ENCODE data around the gene LONRF3. TPM values are rescaled to one million over a fixed set of nuclear protein-coding genes. Genes with fewer than 3 reads are reported as not detected.
"Not testable (repeated sequence)": the region's sequence is repeated elsewhere in the genome, so short reads cannot be mapped to it uniquely, and the experiment has no call there.

The LONRF3 gene
- total RNA-seq, 4 donors from 2014 or later: 14.3 to 19.9 (median 17.5) TPM

DNA sequence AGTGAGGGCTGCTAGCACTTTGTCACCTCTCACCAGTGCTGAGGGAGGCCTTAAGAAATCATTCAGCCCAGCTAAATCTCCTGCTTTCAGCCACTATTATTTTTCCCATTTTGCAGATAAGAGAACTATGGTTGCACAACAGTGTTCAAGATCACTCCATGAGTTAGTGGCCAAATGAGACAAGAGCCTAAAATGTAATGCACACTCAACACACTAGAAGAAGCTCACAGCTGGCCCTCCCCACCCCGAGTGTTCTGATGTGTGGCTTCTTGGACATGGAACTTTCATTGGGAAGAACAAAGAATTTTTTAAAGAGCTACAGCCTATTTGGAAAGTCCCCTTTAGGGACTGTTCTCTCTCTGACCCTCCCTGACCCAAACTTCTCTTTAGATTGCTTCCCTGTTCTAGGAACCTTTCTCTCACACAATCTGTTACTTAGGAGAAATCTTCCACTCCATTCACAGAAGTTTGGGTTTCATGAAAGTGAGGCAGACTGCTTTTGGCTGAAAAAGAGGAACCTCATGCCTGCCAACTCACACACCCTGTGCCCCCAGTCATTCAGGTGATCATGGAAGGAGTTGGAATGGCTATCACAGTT is 54.4 kb downstream of the LONRF3 start:
- no peaks in the 10 kb centered on the region for H3K36me3 ChIP-seq
- no peaks in the 10 kb centered on the region for H3K27me3 ChIP-seq
- no peaks in the 10 kb centered on the region for H3K4me1 ChIP-seq
- peaks cover 0 to 3% (median 0%) of the 10 kb centered on the region in 4 donors for H3K9me3 ChIP-seq
- H3K4me3 ChIP-seq: no peak overlapping the region
- TF ChIP-seq, protein P1, sequence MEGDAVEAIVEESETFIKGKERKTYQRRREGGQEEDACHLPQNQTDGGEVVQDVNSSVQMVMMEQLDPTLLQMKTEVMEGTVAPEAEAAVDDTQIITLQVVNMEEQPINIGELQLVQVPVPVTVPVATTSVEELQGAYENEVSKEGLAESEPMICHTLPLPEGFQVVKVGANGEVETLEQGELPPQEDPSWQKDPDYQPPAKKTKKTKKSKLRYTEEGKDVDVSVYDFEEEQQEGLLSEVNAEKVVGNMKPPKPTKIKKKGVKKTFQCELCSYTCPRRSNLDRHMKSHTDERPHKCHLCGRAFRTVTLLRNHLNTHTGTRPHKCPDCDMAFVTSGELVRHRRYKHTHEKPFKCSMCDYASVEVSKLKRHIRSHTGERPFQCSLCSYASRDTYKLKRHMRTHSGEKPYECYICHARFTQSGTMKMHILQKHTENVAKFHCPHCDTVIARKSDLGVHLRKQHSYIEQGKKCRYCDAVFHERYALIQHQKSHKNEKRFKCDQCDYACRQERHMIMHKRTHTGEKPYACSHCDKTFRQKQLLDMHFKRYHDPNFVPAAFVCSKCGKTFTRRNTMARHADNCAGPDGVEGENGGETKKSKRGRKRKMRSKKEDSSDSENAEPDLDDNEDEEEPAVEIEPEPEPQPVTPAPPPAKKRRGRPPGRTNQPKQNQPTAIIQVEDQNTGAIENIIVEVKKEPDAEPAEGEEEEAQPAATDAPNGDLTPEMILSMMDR (IDR thresholded peaks at IDR 0.05): no peak
- 73% methylated on average over 1 of the region's 1 CpG for WGBS
- DNase-seq (ENCODE audit: extremely low spot score): no peak
- H3K27ac ChIP-seq (replicated peaks in 1 of 4): no peak overlapping the region
- intact Hi-C loops (cut with DNase I): no loop called here

DNA sequence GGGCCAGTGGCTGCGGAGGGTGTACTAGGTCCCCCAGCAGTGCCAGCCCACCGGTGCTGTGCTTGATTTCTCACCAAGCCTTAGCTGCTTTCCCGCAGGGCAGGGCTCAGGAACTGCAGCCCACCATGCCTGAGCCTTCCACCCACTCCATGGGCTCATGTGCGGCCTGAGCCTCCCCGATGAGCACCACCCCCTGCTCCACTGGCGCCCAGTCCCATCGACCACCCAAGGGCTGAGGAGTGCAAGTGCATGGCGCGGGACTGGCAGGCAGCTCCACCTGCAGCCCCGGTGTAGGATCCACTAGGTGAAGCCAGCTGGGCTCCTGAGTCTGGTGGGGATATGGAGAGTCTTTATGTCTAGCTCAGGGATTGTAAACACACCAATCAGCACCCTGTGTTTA is 55.2 kb downstream of the LONRF3 start:
- H3K4me3 ChIP-seq; H3K36me3 ChIP-seq; intact Hi-C loops (cut with DNase I); H3K27me3 ChIP-seq; H3K9me3 ChIP-seq; H3K4me1 ChIP-seq; DNase-seq (ENCODE audit: extremely low spot score); H3K27ac ChIP-seq (replicated peaks in 1 of 4): not testable (repeated sequence)
- 60% methylated on average over 1 of the region's 10 CpGs for WGBS

DNA sequence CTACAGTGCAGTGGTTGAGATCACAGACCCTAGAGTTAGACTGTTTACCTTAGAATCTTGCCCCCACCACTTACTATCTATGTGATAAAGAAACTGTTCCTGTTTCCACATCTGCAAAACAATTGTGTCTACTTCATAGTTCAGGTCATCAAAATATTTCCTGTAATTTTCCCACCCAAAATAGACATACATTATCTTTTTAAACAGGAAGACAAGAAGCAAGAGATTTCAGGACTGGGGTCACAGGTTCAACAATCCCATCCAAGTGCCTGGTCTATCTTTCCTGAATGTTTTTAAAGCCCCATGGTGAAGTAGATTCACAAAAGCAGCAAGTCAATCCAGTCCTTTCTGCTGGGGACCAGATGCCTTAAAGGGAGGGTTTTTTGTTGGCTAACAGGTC is 56.6 kb downstream of the LONRF3 start:
- Histone ChIP-seq H3K36me3 (no peaks in the 10 kb centered on the region), H3K27ac (replicated peaks in 1 of 4) (no peak overlapping the region), H3K4me1 (no peaks in the 10 kb centered on the region), H3K27me3 (no peaks in the 10 kb centered on the region), H3K9me3 (peaks cover 0 to 7% (median 0%) of the 10 kb centered on the region in 4 donors), H3K4me3 (no peak overlapping the region)
- intact Hi-C loops (cut with DNase I): no loop called here
- TF ChIP-seq POLR2AphosphoS5 (IDR thresholded peaks at IDR 0.05): no peak
- TF ChIP-seq, protein P1 (IDR thresholded peaks at IDR 0.05): no peak
- TF ChIP-seq EP300 (IDR thresholded peaks at IDR 0.05): no peak
- TF ChIP-seq POLR2A (IDR thresholded peaks at IDR 0.05; ENCODE audit: low read depth): no peak
- no peak for DNase-seq (ENCODE audit: extremely low spot score)

DNA sequence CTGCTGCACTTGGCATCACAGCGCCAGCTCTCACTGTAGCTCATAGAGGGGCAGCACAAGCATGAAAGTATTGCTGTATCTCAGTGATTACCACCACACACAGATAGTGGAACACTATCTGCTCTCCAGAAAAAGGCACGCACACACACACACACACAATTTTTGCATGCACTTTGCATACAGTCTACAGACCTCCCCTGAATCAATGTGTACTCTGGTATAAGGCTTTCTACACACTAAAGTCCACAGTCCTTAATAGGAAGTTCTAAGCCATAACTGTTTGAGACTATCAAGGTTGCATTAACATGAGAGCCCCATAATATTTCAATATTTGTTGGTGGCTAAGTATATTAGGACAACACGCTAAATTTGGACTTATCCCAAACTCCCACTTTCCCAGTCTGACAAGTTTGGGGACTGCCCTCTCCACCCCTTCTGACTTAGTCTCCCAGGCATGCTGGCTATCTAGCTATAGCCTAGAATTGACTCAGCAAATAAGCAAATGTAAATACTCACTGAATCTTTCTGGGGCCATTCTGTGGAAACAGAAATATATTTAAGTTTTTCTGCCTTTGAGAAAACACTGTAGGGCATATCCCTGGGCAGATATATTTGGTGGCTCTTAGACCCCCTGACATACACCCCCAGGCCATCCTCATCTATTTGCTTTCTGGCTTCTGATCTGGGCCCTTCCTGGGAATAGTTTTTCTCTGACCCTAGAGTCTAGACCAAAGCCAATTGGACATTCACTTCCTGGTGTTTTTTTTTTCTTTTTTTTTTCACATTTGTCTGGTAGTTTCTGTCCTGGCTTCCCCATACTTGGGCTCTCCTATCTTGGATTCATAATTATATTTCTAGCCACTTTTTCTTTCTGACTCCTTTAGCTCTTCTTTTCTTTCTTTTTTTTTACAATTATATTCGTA is 62.0 kb downstream of the LONRF3 start:
- no peak overlapping the region for H3K4me3 ChIP-seq
- TF ChIP-seq EP300 (IDR thresholded peaks at IDR 0.05) (no peak), POLR2A (IDR thresholded peaks at IDR 0.05; ENCODE audit: low read depth) (no peak)
- peaks cover 11 to 14% (median 12%) of the 10 kb centered on the region in 4 donors for H3K4me1 ChIP-seq
- no peaks in the 10 kb centered on the region for H3K36me3 ChIP-seq
- intact Hi-C loops (cut with DNase I): no loop called here
- no peak for DNase-seq (ENCODE audit: extremely low spot score)
- peaks cover 0 to 7% (median 0%) of the 10 kb centered on the region in 4 donors for H3K9me3 ChIP-seq
- H3K27me3 ChIP-seq: no peaks in the 10 kb centered on the region
- 85% methylated on average over 4 of the region's 4 CpGs for WGBS
- H3K27ac ChIP-seq (replicated peaks in 1 of 4): no peak overlapping the region

DNA sequence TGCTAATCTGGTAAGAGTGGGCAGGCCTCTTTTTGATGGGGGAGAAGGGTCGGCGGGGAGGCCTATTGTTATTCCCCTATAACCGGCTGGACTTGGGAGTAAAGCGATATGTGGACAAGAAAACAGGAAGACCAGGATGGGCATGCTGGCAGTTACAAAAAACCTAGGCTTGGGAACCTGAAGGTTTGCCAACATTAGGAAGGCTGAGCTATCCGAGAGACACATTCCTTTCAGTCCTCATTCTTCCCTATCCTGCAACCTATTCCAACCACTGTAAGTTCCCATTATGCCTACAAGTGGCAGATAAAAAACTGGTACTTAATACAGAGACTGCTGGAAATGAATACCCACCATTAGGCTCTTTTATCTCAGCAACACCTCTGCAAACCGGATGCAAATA is 66.0 kb downstream of the LONRF3 start:
- TF ChIP-seq POLR2A (IDR thresholded peaks at IDR 0.05; ENCODE audit: low read depth): no peak
- 64% methylated on average over 6 of the region's 6 CpGs for WGBS
- Histone ChIP-seq H3K27me3 (no peaks in the 10 kb centered on the region), H3K4me1 (peaks cover 13 to 20% (median 16%) of the 10 kb centered on the region in 4 donors), H3K9me3 (no peaks in the 10 kb centered on the region), H3K4me3 (no peak overlapping the region), H3K36me3 (no peaks in the 10 kb centered on the region), H3K27ac (replicated peaks in 1 of 4) (peak overlapping the region in 2 of 4 donors; percentile 38 to 57)
- no peak for DNase-seq (ENCODE audit: extremely low spot score)
- intact Hi-C loops (cut with DNase I): no loop called here

DNA sequence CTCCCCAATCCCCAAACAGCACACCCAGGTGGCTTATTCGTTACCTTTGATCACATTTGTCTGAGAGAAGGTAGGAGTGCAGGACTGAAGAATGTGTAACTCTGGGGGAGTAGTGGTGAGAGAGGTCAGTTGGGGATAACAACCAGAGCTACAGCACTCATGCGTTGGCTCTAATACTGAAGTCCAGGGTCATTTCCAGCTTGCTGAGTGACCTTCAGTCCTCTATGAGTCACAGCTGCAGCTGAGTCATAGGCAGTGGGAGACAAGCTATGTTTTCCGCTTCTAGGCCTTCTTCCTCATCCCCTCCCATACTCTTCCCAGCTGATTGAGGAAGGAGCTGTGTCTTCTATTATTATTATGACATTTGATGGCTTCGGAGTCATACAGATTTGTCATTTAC is 66.8 kb downstream of the LONRF3 start:
- Histone ChIP-seq H3K4me1 (peaks cover 13 to 20% (median 16%) of the 10 kb centered on the region in 4 donors), H3K36me3 (no peaks in the 10 kb centered on the region), H3K4me3 (no peak overlapping the region), H3K27ac (replicated peaks in 1 of 4) (peak overlapping the region in 3 of 4 donors; percentile 7 to 57 (median 38)), H3K9me3 (no peaks in the 10 kb centered on the region), H3K27me3 (no peaks in the 10 kb centered on the region)
- intact Hi-C loops (cut with DNase I): no loop called here
- no peak for DNase-seq (ENCODE audit: extremely low spot score)
- TF ChIP-seq POLR2AphosphoS5 (IDR thresholded peaks at IDR 0.05) (peak; percentile 28 to 37), EP300 (IDR thresholded peaks at IDR 0.05) (no peak)
- 39% methylated on average over 4 of the region's 4 CpGs for WGBS
